ENCODE results near the gene WDR75. TPM values are rescaled to one million over a fixed set of nuclear protein-coding genes. Genes with fewer than 3 reads are reported as not detected.

WDR75 gene
- total and polyA plus RNA-seq, 2 donors: 20.4 to 85.1 TPM

DNA sequence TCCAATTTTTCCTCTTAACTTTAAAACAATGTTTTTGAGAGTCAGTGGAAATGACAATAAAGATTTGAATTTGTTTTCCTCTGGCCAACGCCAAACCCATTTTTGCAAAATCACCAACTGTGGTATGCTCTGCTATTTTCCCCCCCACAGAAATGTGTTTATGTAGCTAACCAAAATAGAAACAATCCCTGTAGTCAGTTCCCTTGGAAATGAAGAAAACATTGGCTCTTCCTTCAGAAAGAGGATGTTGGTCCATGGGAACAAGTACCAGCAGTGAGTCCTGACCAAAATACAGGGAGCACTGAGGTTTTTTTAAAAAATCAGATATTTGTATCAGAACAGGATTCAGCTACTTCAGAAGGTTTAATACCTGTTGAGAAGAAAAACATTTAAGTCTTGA, 74.0 kb downstream of the WDR75 start:
- 32% methylated on average over 1 of the region's 1 CpG for WGBS
- Histone ChIP-seq H3K4me3 (ENCODE audit: low read depth, low read length) (no peak overlapping the region), H3K4me1 (ENCODE audit: insufficient read depth) (no peaks in the 10 kb centered on the region), H3K36me3 (ENCODE audit: insufficient read depth) (no peaks in the 10 kb centered on the region), H3K27ac (ENCODE audit: low read depth) (no peak overlapping the region)
- DNase-seq (ENCODE audit: extremely low spot score): no peak

- H3K36me3 ChIP-seq (ENCODE audit: insufficient read depth): no peaks in the 10 kb centered on the region
- 62% methylated on average over 3 of the region's 3 CpGs for WGBS
- H3K4me3 ChIP-seq (ENCODE audit: low read depth, low read length): no peak overlapping the region
- DNase-seq (ENCODE audit: extremely low spot score): no peak
- no peaks in the 10 kb centered on the region for H3K4me1 ChIP-seq (ENCODE audit: insufficient read depth)
- H3K27ac ChIP-seq (ENCODE audit: low read depth): no peak overlapping the region
Measured at GRCh38 chr2:189516546-189516945, 75.3 kb downstream of the WDR75 start.

DNA sequence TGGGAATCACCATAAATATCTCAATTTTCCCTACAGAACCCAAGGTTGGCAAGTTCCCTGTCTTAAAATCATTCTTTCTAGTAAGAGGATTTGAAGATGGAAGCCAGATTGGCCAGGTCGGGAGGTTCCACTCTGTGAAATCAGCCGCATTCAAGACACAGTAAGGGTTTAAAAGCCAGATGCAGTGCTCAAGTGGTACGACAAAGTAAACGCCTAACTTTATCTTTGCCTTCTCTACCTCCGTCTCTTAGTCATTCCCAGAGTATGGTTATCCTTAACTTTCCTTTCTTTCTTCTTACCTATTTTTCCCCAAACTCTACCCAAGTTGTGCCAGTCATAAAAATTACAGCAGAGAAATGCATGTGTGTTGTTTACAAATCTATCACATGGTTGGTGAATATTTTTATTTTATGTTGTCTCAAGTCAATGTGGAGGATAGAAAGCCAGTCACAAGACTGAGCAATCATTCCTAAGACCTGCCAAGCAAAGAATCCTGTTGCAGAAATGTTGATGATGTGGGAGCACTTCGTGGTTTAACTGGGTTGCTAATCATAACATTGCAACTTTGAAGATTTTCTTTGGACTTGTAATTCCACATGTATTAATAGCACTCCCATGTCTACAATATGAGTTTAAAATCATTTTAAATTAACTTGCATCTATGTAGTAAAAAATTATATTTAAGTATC, 76.7 kb downstream of the WDR75 start:
- 88% methylated on average over 6 of the region's 6 CpGs for WGBS
- DNase-seq (ENCODE audit: extremely low spot score): no peak
- Histone ChIP-seq H3K4me3 (ENCODE audit: low read depth, low read length) (no peak overlapping the region), H3K36me3 (ENCODE audit: insufficient read depth) (no peaks in the 10 kb centered on the region), H3K27ac (ENCODE audit: low read depth) (no peak overlapping the region), H3K4me1 (ENCODE audit: insufficient read depth) (no peaks in the 10 kb centered on the region)

GRCh38 chr2:189519631-189520387, 78.5 kb downstream of the WDR75 start:
- no peak overlapping the region for H3K27ac ChIP-seq (ENCODE audit: low read depth)
- H3K4me3 ChIP-seq (ENCODE audit: low read depth, low read length): no peak overlapping the region
- WGBS: 77% methylated on average over 6 of the region's 6 CpGs
- no peak for DNase-seq (ENCODE audit: extremely low spot score)
- no peaks in the 10 kb centered on the region for H3K36me3 ChIP-seq (ENCODE audit: insufficient read depth)
- no peaks in the 10 kb centered on the region for H3K4me1 ChIP-seq (ENCODE audit: insufficient read depth)

GRCh38 chr2:189521699-189522434, 80.6 kb downstream of the WDR75 start:
- H3K36me3 ChIP-seq (ENCODE audit: insufficient read depth): no peaks in the 10 kb centered on the region
- peak overlapping the region; percentile 28 for H3K27ac ChIP-seq (ENCODE audit: low read depth)
- no peak overlapping the region for H3K4me3 ChIP-seq (ENCODE audit: low read depth, low read length)
- 89% methylated on average over 2 of the region's 2 CpGs for WGBS
- no peaks in the 10 kb centered on the region for H3K4me1 ChIP-seq (ENCODE audit: insufficient read depth)
- no peak for DNase-seq (ENCODE audit: extremely low spot score)

DNA sequence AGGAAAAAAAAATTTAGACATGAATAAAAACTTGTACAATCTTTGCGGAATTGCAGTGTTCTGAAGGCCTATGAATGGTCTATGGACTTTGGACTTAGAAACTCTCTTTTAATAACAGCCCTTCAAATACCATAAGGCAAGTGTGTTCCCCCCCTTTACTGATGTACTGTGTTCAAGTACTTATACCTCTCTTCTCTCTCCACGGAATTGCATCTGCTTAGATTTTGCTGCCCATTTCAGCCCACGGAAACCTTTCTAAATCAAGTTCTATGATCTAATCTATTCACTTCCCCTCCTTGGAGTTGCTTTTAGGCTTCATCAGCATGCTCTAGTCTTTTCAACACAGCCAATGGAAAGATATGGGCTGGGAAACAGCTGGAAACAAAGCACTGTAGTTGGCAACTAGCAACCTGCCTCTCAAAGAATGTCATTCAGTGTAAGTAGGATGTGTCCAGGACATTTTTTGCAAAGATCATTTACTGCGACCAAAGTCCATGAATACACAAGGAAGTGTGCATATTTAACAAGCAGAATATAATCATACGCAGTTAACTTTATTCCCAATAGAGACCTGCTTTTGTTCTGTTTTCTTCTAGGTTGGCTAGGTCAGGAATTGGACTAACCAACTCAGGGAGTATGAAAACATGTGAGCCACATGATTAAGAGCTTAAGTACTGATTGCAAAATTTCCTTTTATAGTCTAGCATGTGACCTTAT, 81.3 kb downstream of the WDR75 start:
- Histone ChIP-seq H3K4me3 (ENCODE audit: low read depth, low read length) (no peak overlapping the region), H3K4me1 (ENCODE audit: insufficient read depth) (no peaks in the 10 kb centered on the region), H3K36me3 (ENCODE audit: insufficient read depth) (no peaks in the 10 kb centered on the region), H3K27ac (ENCODE audit: low read depth) (no peak overlapping the region)
- no peak for DNase-seq (ENCODE audit: extremely low spot score)
- WGBS: 65% methylated on average over 5 of the region's 5 CpGs

DNA sequence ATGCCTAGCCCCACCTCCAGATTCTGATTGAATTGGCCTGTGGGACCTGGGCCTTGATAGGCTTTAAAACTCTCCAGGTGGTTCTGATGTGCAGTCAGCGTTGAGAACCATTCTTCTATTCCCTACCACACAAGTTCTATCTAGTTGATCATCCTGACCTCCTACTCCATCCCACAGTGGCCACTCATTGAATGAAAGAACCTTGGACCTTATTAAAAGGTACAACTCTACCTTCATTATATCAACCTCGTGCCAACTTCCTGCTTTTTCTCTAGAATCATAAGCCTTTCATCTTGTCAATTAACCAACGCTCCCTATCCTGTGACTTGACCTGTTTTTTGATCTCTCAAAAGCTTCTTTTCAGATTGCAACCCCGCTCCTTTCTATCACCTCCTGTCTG, 83.5 kb downstream of the WDR75 start:
- WGBS: 84% methylated on average over 4 of the region's 4 CpGs
- Histone ChIP-seq H3K4me1 (ENCODE audit: insufficient read depth) (no peaks in the 10 kb centered on the region), H3K36me3 (ENCODE audit: insufficient read depth) (no peaks in the 10 kb centered on the region), H3K4me3 (ENCODE audit: low read depth, low read length) (no peak overlapping the region), H3K27ac (ENCODE audit: low read depth) (no peak overlapping the region)
- no peak for DNase-seq (ENCODE audit: extremely low spot score)

Other genes starting within 250 kb of the WDR75 start
- gene SLC40A1, start 139.3 kb downstream of the WDR75 start, total RNA-seq: 151 TPM
- gene SLC40A1, start 139.3 kb downstream of the WDR75 start, polyA plus RNA-seq: 33.5 TPM
- gene ASNSD1, start 220.0 kb downstream of the WDR75 start, total RNA-seq: 83.3 TPM
- gene ASNSD1, start 220.0 kb downstream of the WDR75 start, polyA plus RNA-seq: 34.1 TPM
- gene ANKAR, start 233.2 kb downstream of the WDR75 start, total RNA-seq: 73.8 TPM
- gene ANKAR, start 233.2 kb downstream of the WDR75 start, polyA plus RNA-seq: 3.8 TPM

Data from urinary bladder (tissue), 4 donors.